BJ (cell line): ENCODE measurements around the gene INTS7. TPM values are rescaled to one million over a fixed set of nuclear protein-coding genes. Genes with fewer than 3 reads are reported as not detected.

Source experiments
- CTCF ChIA-PET: fragments of 350-600 bp; formaldehyde crosslinking; extraction: SDS; loops from one replicate; lab custom pipeline; 2021; ENCODE audit warnings: antibody characterized with exemption, inconsistent platforms; lab: Yijun Ruan, JAX
- POLR2A ChIA-PET: fragments of 300-600 bp; sonication (Branson Sonifier 250); formaldehyde crosslinking; extraction: SDS; loops from one replicate; lab custom pipeline; 2021; ENCODE audit warnings: antibody characterized with exemption; lab: Charles Lee
- DNase-seq: peaks from one replicate; pipeline ENCODE4 v3.0.0-alpha.2; 2011; ENCODE audit warnings: low read depth
- H3K27me3 ChIP-seq: 2 replicates; pipeline ENCODE4 v1.6.0; 2011; ENCODE audit warnings: low read length; ENCODE audit not compliant: control insufficient read depth, insufficient read depth
- H3K36me3 ChIP-seq: 2 replicates; pipeline ENCODE4 v1.5.1; 2011; ENCODE audit warnings: low read length; ENCODE audit not compliant: control insufficient read depth, insufficient read depth
- H3K4me3 ChIP-seq: 2 replicates; pipeline ENCODE4 v1.5.1; 2011; ENCODE audit warnings: low read depth, mild to moderate bottlenecking, control low read depth, low read length
- CTCF ChIP-seq: IDR thresholded peaks from 2 replicates; pipeline ENCODE4 v1.5.1; 2011; ENCODE audit warnings: low read depth, mild to moderate bottlenecking, control low read depth, inconsistent platforms, low read length, moderate library complexity; ENCODE audit not compliant: insufficient read depth
- polyA plus RNA-seq: library from polyadenylated mRNA; depleted of rRNA; stranded (reverse); fragments of >200 nt; gene quantifications from 2 replicates; pipeline ENCODE4 v1.2.3, GENCODE V29; 2011; rRNA removed
- small RNA-seq: library from RNA; depleted of rRNA; stranded (forward); fragments of <200 nt; gene quantifications from one replicate; pipeline ENCODE3, GENCODE V24; 2012; ENCODE audit warnings: low replicate concordance, low read depth; ENCODE audit not compliant: insufficient read length

Gene INTS7
- polyA plus RNA-seq, 1 experiment: 11.6 TPM

- H3K36me3 ChIP-seq: no peaks in the 10 kb centered on the region
- no peak for TF ChIP-seq CTCF
- peaks cover 2% of the 10 kb centered on the region for H3K27me3 ChIP-seq
- no peak for DNase-seq
- H3K4me3 ChIP-seq: no peak overlapping the region
- ChIA-PET POLR2A (no interaction called here), CTCF (interaction anchor here (1.0 to 1.1 kb wide), 3 partner anchors 15 to 148 kb away, joined by 3 read pairs; no protein-coding TSS in a partner anchor)
Observed at GRCh38 chr1:211892577-211892976, 142.8 kb downstream of the INTS7 start.

- POLR2A ChIA-PET: no interaction called here
Observed at GRCh38 chr1:211891708-211892107, 143.6 kb downstream of the INTS7 start.

More at GRCh38 chr1:211891708-211892107, 143.6 kb downstream of the INTS7 start:
- peaks cover 2% of the 10 kb centered on the region for H3K27me3 ChIP-seq
- H3K4me3 ChIP-seq: no peak overlapping the region
- no peak for DNase-seq
- no peaks in the 10 kb centered on the region for H3K36me3 ChIP-seq
- CTCF ChIA-PET: no interaction called here
- no peak for TF ChIP-seq CTCF

Small RNA genes within 50 kb of the gene (small RNA-seq; reads per million reads assigned to genes)
- gene MIR3122: not detected
- not detected for gene RF00568

Other genes with a start within 250 kb of the INTS7 start
- gene LPGAT1, start 204.8 kb downstream of the INTS7 start, polyA plus RNA-seq: 7.7 and 14.4 TPM in 2 replicates
- 7.7 and 8.3 TPM in 2 replicates for gene DTL, start 191 bp upstream of the INTS7 start, polyA plus RNA-seq
- gene PPP2R5A, start 249.9 kb upstream of the INTS7 start, polyA plus RNA-seq: 10.2 and 18.3 TPM in 2 replicates